ENCODE results near the gene MYL5. TPM values are rescaled to one million over a fixed set of nuclear protein-coding genes. Genes with fewer than 3 reads are reported as not detected.
"Not testable (repeated sequence)": the region's sequence is repeated elsewhere in the genome, so short reads cannot be mapped to it uniquely, and the experiment has no call there.

The MYL5 gene
- total RNA-seq, 1 donor from 2014 or later = 1.1 TPM

DNA sequence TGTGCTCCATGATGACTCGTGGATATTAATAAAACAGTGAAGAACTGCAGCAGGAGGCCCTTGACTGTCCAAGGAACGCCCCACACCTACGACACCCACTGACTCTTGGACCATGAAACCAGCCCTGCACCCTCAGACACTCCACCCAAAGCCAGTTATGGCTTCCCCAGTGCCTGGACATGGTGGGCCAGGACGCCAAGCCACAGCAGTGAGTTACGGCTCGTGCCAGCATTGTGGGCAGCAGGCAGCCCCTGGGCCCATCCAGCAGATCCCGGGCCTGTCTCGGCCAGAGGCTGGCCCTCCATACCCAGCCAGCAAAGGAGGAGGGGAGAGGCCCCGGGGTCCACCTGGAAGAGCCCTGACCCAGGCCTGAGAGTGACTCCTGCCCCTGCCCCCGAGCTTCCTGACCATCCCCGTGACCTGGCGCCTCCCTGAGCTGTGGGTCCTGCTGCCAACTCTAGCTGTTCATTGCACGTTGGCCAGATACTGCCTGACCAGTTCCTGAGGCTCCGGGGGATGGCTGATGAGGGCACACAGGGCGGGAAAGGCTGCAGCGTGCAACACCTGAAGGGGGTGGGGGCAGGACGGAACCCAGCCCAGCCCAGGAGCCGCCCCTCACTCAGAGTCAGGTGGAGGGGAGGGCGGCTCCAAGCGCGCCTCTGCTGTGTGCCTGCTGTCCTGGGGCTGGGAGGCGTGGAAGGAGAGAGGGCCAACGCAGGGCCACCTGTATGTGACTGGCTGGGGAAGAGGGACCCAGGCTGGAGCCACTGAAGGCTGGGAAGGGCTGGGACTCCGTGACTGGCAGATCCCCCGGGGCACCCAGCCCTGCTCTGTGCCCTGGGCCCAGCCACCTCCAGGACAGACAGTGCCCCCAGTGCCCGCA lies 13.9 kb downstream of the MYL5 start:
- no peaks in the 10 kb centered on the region for H3K36me3 ChIP-seq
- TF ChIP-seq, protein P1, sequence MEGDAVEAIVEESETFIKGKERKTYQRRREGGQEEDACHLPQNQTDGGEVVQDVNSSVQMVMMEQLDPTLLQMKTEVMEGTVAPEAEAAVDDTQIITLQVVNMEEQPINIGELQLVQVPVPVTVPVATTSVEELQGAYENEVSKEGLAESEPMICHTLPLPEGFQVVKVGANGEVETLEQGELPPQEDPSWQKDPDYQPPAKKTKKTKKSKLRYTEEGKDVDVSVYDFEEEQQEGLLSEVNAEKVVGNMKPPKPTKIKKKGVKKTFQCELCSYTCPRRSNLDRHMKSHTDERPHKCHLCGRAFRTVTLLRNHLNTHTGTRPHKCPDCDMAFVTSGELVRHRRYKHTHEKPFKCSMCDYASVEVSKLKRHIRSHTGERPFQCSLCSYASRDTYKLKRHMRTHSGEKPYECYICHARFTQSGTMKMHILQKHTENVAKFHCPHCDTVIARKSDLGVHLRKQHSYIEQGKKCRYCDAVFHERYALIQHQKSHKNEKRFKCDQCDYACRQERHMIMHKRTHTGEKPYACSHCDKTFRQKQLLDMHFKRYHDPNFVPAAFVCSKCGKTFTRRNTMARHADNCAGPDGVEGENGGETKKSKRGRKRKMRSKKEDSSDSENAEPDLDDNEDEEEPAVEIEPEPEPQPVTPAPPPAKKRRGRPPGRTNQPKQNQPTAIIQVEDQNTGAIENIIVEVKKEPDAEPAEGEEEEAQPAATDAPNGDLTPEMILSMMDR (IDR thresholded peaks at IDR 0.05) = no peak
- no peaks in the 10 kb centered on the region for H3K9me3 ChIP-seq
- H3K27ac ChIP-seq = peak overlapping the region; percentile 51 to 56
- no peak for DNase-seq (ENCODE audit: low spot score in 2 of 2)
- H3K4me3 ChIP-seq = peak overlapping the region; percentile 47 to 64
- no peaks in the 10 kb centered on the region for H3K27me3 ChIP-seq
- intact Hi-C loops (cut with DNase I) = no loop called here
- H3K4me1 ChIP-seq = peaks cover 0 to 4% of the 10 kb centered on the region in 2 donors

DNA sequence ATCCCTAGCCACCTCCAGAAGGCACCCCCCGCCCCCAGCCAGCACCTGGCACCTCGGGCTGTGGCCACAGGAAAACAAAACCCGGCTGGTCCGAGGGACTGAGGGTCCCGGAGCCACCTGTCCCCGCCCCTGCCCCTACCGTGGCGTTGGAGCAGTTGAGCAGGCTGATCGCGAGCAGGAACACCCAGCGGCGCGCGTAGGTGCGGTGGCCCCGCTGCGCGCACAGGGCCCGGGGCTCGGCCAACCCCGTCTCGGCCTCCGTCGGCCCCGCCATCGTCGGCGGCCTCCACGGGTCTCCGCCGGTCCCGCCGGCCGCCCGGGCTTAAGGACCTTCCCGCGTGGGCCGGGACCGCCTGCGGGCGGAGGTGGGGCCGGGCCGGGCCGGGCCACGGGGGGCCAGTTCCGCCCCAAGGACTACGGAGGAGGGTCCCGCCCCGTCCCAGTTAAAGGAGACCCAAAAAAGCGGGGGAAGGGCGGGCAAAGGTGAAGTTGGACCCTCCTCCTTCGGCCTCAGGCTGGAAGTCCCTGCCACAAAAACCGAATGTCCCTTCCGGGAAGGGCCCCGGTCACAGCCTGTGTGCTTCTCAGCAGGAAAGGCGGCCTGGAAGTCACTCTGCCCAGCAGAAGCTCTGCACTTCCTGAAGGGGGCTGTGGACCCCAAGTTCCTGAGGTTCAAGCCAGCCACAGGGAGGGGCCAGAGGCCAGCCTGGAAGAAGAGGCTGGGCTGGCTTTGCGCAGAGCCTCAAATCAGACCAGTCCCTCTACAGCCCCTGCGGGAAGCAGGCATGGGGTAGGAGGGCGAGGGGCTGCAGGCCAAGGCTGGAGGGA lies 14.7 kb downstream of the MYL5 start, which contains the start of gene SLC49A3:
SLC49A3 (minus strand) TSS at position 298 of the 828 bp plus-strand sequence; CDS start at position 274, 24 bp downstream.
- H3K36me3 ChIP-seq = no peaks in the 10 kb centered on the region
- H3K9me3 ChIP-seq = no peaks in the 10 kb centered on the region
- TF ChIP-seq, protein P1 (IDR thresholded peaks at IDR 0.05) = no peak
- peak within 1 kb of the TSS; percentile 51 to 56 for H3K27ac ChIP-seq
- H3K27me3 ChIP-seq = no peaks in the 10 kb centered on the region
- H3K4me3 ChIP-seq = peak within 1 kb of the TSS; percentile 47 to 64
- no peak for DNase-seq (ENCODE audit: low spot score in 2 of 2)
- H3K4me1 ChIP-seq = peaks cover 0 to 4% of the 10 kb centered on the region in 2 donors
- intact Hi-C loops (cut with DNase I) = no loop called here

DNA sequence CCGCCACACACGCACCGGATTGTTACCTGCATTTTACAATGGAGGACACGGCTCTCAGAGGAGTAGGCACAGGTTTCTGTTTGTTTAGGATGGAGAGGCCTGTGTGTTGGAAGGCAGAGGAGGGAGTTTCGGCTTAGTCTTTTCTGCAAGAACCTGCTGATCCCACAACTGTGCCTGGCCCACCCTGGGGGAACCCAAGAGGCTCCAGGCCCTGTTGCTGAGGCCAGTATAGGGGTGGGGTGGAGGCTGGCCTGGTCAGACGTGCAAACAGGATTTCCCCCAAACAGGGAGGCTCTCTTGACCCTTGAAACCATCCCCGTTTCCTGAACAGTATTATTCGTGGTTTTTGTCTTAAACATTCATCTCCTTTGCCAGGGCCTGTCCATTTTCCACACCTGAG lies 15.4 kb downstream of the MYL5 start:
- no peak for DNase-seq (ENCODE audit: low spot score in 2 of 2)
- no peaks in the 10 kb centered on the region for H3K27me3 ChIP-seq
- no peaks in the 10 kb centered on the region for H3K36me3 ChIP-seq
- H3K4me1 ChIP-seq = peaks cover 0 to 4% of the 10 kb centered on the region in 2 donors
- intact Hi-C loops (cut with DNase I) = no loop called here
- H3K4me3 ChIP-seq = peak overlapping the region; percentile 47 to 64
- no peaks in the 10 kb centered on the region for H3K9me3 ChIP-seq
- peak overlapping the region in 1 of 2 donors; percentile 56 for H3K27ac ChIP-seq
- TF ChIP-seq, protein P1 (IDR thresholded peaks at IDR 0.05) = no peak

DNA sequence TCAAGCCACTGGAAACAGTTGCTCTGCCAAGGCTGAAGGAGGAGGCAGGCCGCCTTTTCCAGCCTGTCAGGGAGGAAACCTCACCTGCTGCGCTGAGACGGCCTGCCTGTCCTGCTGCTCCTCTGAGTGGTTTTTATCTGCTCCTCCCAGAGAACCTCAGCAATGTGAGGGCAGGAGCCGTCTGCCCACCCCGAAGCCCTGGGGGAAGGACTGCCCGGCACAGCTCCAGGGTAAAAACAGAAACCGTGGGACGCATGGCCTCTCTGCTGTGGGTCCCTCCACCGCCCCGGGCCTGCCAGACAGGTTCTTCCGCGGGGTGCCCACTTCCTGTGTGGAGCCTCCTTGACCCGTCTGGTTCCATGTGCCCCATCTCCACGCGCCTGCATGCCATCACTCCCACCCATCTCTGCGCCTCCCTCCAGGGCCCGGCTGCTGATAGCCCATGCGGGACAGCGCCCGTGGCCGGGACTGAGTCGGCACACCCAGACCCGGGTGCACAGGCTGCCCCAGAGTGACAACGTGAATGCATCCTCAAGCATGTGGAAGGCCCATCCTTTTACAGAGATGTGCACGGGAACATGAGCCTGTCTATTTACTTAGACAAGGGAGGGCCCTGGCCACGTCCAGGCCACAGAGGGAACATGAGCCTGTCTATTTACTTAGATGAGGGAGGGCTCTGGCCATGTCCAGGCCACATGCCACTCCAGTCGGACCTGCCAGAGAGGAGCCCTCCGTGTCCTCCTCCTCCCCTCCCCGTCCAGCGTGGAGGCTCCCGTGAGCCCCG lies 18.6 kb downstream of the MYL5 start:
- no peak overlapping the region for H3K4me3 ChIP-seq
- DNase-seq (ENCODE audit: low spot score in 2 of 2) = no peak
- H3K36me3 ChIP-seq = no peaks in the 10 kb centered on the region
- H3K27me3 ChIP-seq = no peaks in the 10 kb centered on the region
- intact Hi-C loops (cut with DNase I) = no loop called here
- no peak overlapping the region for H3K27ac ChIP-seq
- TF ChIP-seq, protein P1 (IDR thresholded peaks at IDR 0.05) = no peak
- H3K9me3 ChIP-seq = no peaks in the 10 kb centered on the region
- H3K4me1 ChIP-seq = peaks cover 0 to 4% of the 10 kb centered on the region in 2 donors

DNA sequence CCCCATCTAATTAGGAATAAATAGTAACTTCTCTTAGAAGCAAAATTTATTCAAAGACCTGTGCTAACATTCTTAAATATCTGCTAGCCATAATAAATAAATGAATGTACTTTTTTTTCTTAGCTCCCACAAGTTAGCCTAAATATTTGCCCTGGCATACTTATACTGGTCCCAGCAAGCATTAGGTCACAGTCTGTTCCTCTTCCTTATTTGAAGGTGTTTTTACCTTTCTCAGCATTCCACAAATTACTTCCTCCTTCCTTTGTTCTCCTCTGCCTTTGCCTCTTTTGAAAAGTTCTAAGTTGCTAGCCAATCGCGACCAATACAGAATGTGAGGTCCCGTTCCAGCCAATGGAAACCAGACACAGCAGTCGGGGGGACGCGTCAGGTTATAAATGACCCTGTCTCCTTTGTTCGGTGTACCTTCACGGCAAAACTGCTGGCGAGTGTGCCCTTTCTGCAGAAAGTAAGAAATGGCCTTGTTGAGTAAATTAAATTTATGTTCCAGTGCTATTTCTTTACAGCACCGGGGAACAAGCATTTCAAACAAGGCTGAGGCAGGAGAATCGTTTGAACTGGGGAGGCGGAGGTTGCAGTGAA lies 20.1 kb downstream of the MYL5 start:
- H3K36me3 ChIP-seq; H3K9me3 ChIP-seq; intact Hi-C loops (cut with DNase I); H3K27me3 ChIP-seq; H3K4me3 ChIP-seq; DNase-seq (ENCODE audit: low spot score in 2 of 2); H3K4me1 ChIP-seq; H3K27ac ChIP-seq: not testable (repeated sequence)

Measured in ascending aorta (tissue), 2 donors.